C4-2B (cell line): ENCODE results near the gene STK38.
"Not testable (repeated sequence)": the region's sequence is repeated elsewhere in the genome, so short reads cannot be mapped to it uniquely, and the experiment has no call there.

ENCODE experiments used
- ZFX ChIP-seq: fragments of 450-650 bp; IDR thresholded peaks from 2 replicates; pipeline ENCODE4 v1.6.1; 2017
- TF ChIP-seq, protein P1 (sequence below): fragments of 450-650 bp; conservative IDR thresholded peaks from 2 replicates; pipeline ENCODE4 v1.5.1; 2017; ENCODE audit warnings: mild to moderate bottlenecking

- TF ChIP-seq, protein P1, sequence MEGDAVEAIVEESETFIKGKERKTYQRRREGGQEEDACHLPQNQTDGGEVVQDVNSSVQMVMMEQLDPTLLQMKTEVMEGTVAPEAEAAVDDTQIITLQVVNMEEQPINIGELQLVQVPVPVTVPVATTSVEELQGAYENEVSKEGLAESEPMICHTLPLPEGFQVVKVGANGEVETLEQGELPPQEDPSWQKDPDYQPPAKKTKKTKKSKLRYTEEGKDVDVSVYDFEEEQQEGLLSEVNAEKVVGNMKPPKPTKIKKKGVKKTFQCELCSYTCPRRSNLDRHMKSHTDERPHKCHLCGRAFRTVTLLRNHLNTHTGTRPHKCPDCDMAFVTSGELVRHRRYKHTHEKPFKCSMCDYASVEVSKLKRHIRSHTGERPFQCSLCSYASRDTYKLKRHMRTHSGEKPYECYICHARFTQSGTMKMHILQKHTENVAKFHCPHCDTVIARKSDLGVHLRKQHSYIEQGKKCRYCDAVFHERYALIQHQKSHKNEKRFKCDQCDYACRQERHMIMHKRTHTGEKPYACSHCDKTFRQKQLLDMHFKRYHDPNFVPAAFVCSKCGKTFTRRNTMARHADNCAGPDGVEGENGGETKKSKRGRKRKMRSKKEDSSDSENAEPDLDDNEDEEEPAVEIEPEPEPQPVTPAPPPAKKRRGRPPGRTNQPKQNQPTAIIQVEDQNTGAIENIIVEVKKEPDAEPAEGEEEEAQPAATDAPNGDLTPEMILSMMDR: not testable (repeated sequence)
- not testable (repeated sequence) for TF ChIP-seq ZFX
Observed at GRCh38 chr6:36452897-36453296, 94.4 kb downstream of the STK38 start.
